Stimulated activated CD8-positive, alpha-beta memory T cell treated with anti-CD3 and anti-CD28 coated beads, Interleukin-2, amount 100 ng/mL, for 1 hour (primary cell): ENCODE measurements around the gene GBX1.

Experiments
- DNase-seq, 2 donors: peaks; one replicate each; pipeline ENCODE4 v3.0.0-alpha.2; 2020; ENCODE audit warnings: low read depth in 2 of 2

Gene GBX1

DNA sequence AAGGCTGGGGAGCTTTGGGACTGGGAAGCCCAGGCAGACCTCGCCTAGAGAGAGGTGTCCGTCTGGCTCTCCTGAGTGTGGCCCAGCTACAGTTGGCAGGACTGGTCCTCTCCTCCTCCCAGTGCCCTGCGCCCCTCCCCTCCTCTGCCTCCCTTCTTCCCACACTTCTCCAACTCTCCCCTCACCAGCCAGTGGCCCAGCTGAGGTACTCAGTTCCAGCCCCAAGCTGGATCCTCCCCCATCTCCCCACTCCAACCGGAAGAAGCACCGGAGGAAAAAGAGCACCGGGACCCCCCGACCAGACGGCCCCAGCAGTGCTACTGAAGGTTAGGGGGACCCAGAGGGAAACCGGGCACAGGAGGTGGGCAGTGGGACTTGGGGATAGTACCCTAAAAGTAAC lies 27.7 kb downstream of the GBX1 start:
- DNase-seq = no peak

DNA sequence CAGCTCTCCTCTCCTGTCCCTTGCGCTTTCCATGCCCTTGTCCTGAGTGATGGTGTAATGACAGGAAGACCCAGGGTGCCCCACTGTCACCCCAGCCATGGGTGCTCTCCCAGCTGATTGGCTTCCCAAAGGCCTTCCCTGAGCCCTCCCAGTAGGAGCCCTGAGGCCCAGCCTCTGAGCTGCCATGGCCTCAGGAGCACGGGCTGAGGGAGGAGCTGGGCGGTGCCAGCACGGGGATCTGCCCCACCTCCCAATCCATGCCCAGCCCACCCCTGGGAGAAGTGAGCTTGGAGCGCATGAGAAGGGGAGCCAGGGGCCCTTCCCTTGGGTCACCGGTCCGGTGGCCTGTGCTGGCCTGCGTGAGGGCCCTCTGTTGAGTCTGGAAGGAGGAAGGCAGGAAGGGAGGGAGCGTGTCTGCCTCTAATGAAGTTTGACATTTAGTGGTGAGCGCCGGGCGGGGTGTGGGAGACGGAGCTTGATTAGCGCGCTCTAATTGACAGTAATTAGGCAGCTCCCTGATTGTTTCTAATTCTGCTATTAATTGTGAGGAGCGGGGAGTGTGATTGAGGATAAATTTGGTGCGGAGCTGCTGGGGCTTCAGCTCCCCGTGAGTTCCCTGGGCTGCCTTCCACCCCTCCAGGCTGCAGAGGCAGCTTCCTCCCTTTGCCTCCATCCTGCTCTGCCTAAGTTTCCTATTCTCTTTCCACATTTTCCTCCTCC lies 28.3 kb downstream of the GBX1 start:
- no peak for DNase-seq

DNA sequence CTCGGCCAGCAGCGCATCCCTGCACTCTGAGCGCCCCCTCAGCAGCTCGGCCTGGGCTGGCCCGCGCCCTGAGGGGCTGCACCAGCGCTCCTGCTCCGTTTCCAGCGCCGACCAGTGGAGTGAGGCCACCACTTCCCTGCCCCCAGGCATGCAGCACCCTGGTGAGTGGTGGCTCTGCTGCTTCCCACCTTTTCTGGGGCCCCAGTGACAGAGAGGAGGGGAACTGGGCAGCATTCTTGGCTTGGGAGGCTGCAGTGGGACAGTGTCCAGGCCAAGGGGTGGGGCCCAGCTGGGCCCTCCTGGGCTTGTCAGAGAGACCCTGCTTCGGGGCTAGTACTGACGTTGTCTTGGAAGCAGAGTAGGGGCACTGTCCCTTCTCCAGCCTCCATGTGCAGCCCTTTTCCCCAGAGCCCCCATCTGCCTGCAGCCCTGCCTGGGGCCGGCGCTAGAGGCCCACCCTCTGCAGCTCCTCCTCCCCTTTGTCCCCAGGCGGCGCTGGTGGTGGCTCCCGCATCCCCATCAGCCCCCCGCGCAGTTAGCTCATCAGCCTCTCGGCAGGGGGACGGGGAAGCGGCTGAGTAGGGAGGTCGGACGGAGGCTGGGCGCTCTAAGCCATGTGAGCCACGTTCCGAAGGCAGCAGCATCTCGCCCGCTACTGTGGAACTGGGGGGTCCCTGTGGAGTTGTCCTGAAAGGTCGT lies 29.2 kb downstream of the GBX1 start:
- no peak for DNase-seq

DNA sequence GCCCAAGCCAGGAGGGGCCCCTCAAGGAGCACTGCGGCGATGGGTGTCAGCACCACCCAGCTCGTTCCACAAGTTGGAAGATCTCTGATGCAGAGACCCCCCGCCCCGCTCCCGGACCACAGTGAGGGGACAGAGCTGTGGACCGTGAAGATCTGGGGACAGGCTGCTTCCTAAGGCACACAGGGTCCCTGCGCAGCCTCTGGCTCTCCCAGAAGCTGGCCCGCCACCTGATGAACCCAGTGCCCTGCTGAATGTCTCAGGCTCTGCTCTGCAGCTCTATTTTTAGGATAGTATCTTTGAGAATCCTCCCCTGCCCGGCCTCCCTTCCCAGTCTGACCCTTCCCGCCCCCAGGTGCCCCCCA lies 29.7 kb downstream of the GBX1 start:
- DNase-seq = no peak

DNA sequence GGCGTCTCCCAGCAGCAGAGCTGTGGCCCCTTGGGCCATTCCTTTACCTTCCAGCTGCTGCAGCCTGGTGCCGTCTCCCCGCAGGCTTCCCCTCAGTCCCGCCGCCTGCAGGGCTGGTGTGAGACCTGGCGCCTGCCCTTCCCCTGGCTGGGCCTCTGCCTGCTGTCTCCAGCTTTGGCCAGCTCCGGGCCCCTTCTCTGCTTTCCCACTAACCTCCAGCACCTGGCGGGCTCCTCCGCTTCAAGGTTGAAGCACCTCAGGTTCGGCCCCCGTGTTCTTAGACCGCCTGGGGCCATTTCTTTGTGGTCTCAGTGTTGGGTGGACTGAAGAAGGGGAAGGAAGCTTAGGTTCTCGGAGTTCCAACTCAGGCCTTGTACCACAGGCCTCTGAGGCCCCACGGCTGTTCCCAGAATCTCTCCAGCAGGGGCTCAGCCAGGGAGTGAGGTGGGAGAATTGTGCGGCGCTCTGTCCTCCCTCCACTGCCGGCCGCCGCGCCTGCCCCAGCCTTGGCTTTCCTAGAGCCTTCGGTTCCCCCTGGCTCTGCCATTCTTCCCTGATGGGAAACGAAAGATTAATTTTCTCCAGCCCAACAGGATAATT lies 30.3 kb downstream of the GBX1 start:
- no peak for DNase-seq

DNA sequence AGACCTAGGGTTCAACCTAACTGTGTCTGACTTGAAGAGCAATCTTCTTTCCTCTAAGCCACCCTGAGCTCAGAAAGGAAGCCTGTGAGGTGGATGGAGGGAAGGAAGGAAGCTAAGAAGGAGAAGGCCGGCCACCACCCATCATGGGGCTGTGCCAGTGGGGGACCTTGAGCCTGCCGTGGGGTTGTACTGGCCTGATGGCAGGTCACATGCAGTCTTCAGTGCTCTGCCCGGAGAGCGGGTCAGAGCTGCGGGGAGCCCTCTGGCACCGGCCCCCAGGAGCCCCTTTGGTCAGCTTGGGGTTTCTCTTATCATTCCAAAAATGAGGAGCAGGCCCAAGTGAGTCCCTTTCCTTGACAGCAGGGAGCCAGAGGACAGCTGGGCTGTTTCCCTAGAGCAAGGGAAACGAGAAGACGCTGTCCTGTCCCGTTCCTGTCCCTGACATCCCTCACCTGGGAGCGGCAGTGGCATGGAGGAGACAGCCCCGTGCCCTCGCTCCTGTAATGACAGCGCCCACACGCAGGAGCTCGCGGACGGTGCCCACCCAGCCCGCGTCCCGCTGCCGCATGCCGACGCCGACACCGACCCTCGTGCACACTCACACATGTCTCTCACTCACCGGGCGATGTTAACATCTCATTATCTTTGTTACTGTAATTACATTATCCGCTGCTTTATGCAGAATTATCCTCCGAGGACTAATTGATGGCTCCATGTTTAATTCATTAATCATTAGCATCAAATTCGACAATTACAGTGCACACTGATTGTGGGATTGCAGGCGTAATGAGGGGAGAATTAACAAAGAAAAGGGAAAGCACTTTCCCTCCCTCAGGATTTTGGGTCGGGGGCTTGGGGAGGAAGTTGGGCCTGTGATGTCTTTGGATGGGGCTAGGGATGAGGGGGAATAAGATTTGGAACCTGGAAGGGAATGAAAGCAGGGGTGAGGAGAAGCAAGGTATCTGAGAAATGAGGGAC lies 31.3 kb downstream of the GBX1 start:
- DNase-seq = no peak

DNA sequence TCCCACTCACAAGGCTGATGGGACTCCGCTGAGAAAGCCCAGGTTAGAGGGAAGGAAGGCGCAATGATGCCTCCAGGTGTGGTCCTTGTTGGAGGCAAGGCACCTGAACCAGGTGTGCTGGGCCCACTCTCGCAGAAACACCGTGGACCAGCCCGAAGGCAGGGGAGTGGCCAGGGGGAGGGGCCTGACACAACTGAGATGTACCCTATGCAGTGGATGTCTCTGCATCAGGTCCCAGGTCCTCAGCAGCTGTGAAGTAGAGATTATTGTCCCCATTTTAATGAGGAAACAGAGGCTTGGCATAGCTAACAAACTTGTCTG lies 32.0 kb downstream of the GBX1 start:
- DNase-seq = no peak

DNA sequence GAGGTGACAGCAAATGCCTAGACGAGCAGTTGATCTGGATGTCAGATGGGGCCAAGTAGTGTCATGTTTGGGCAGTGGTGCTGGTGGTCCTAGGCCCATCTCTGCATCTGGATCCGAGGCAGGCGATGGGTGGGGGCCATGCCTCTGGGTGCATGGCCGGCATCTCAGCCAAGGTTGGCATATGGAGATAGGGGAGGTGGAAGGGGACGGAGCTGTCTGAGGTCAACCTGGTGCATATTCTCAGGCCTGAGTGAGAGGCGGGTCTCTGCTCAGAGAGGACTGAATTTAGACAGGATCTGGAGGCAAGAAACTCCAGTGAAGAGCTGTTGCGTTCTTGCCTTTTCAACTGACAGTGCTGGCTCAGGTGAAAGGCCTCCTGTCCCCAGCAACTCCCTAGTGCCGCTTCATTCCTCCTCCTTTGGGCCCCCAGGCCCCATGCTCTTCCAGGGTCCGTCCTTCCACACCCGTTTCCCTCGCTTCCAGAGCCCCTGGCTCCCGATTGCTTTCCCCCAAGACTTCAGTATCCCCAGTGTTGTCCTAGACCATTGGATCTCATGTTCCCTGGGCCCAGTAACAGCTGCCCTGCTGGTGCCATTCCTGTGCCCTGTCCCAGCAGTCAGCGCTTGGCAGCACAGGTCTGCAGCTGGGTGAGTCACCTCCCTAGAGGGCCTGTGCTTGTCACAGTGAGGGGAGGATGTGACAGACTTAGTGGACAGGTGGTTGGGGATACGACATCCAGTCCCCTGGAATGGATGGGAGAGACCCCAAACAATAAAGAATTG lies 32.6 kb downstream of the GBX1 start:
- DNase-seq = no peak

DNA sequence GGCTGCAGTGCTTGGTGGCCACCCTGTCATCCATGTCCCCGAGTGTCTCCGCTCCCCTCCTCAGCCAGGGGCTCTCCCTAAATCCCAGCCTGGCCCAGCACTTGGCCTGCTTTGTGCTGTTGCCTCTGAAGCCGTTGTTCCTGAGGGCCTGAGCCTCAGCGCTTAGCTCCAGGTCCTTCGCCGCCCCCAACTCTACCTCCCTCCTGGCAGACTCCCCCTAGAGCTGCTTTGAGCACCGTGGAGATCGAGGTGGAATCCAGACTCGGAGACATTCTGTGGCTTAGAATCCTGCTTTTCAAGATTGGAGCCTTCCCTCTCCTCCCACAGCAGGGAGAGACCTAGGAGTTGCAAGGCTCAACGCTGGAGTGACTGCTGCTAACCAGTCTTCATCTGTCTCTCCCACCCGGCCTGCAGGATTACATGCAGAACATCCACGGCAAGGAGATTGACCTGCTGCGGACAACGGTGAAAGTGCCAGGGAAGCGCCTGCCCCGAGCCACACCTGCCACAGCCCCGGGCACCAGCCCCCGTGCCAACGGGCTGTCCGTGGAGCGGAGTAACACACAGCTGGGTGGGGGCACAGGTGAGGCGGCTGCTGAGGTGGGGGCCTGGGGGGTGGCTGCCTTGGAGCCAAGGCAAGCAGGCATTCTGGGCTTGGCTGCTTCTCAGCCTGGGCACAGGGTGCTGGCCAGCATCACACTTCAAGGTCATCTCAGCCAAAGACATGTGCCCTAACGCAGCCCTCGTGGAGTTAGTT lies 33.3 kb downstream of the GBX1 start:
- DNase-seq = no peak

DNA sequence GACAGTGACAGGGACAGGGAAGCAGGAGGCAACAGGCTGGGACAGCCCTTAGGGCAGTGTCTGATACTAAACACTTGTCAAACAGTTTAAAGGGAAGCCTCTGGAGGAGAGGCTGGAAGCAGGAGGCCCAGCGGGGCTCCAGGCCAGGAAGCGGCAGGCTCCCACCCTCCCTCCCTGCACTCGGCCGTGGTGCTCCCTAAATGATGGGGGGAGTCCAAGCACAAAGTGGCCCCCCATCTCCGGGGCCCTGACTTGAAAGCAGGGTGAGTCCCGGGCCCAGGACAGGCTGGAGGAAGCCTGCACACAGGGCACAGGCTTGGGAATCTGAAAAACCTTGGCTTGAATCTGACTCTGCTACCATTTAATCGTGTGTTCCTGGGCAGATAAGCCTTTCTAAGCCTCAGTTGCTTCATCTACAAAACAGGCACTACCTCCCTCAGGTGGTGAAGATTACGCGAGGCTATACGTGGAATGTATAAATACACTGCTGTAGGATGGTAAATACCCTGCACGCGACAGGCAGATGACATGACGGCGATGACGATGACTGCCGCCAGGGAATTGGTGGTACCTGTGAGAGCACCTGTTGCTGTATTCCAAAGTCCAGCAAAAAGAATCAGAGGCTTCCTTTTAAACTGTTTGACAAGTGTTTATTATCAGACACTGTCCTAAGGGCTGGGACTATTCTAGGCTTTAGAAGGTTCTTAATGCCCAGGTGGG lies 34.1 kb downstream of the GBX1 start:
- no peak for DNase-seq

DNA sequence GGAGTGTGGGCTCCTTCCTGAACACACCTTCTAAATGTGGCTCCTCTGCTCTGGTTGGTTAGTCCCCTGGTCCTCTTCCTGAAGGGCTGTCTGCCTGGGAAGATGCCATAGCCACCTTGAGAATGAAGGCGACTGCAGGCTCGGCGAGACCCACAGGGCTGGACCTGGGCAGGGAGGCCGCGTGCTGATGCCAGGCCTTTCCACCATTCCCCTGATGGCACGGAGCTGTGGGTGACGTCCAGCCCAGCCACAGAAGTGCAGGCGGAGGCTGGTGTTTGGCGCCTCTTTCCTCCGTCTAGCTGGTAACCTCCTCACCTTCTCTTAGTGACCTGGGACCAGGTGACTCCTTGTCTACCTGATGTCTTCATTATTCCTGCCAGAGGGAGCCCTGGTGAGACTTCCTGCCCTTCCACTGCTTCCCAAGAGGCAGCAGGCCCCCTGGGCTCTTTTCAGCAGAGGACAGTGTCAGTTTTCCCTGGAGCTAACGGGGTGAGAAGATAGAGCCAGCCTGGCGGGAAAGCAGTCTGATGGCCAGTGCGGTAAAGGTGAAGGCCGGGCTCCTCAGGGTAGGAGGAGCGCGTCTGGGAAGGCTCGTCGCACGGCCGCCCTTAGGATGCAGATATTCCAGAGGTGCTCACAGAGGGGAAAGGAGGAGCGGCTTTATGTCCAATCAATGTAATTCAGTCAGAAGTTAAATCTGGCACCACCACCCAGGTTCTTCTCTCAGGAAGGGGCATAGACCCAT lies 34.9 kb downstream of the GBX1 start:
- DNase-seq = no peak

DNA sequence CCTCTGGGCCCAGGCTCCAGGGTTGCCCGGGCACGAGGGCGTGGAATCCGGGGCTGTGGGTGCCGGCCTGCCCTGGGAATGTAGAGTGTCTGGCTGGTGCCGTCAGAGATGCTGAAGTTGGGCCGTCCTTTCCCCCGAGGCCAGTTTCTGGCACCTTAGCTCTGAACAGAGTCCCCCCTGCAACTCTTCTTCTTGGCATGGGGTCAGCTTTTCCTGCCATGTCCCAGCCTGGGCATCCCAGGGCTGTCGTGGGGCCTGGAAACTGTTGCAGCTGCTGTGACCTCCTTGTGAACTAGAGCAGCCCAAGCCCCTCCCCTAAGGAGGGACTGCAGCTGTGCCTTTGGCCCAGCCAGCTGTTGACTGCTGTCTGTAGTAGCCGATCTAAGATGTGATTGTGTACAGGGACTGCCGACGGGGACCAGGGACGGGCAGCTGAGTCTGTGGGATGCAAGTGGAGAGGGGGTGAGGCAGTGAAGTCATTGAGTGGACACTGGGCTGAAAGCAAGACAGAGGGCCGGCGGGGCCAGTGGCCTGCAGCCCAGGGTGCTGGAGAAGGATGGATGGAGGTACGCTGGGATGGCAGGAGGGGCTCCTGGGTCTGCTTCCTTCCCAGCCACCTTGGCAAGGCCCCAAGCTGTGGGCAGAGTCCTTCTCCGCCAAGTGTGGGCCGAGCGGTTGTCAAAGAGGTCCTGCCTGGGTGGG lies 35.8 kb downstream of the GBX1 start:
- DNase-seq = no peak

DNA sequence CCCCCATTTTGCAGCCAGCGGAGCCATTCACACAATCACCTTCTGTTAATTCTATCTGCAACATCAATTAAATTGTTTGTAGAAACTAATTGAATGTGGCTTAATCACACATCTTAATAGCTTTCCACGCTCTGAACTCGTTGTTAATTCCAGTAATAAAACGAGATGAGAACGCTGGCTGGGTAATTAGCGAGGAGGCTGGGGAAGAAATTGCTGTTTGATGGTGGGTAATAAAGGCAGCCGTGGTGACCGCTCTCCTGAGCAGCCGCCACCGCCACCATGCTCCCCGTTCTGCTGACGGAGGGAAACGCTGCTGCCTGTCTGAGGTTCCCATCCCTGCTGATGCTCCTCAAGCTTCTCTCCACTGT lies 36.3 kb downstream of the GBX1 start:
- DNase-seq = no peak

DNA sequence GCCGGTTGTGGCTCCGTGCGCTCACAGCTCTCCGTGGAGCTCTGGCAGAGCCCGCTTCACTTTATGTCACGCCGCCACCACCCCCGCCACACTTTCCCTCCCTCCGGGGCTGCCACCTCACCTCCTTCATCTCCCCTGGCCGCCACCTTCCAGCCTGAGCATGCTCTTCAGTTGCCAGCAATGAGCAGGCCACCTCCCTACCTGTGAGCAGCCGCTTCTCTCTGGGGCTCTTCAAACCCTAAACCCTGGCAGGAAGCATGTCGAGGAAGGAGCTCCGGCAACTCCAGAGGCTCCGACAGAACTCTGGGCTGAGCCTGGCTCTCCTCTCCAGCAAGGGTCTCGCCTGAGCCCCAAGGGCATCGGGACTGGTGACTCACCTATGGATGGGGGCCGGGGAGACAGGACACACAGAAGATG lies 36.7 kb downstream of the GBX1 start:
- no peak for DNase-seq

DNA sequence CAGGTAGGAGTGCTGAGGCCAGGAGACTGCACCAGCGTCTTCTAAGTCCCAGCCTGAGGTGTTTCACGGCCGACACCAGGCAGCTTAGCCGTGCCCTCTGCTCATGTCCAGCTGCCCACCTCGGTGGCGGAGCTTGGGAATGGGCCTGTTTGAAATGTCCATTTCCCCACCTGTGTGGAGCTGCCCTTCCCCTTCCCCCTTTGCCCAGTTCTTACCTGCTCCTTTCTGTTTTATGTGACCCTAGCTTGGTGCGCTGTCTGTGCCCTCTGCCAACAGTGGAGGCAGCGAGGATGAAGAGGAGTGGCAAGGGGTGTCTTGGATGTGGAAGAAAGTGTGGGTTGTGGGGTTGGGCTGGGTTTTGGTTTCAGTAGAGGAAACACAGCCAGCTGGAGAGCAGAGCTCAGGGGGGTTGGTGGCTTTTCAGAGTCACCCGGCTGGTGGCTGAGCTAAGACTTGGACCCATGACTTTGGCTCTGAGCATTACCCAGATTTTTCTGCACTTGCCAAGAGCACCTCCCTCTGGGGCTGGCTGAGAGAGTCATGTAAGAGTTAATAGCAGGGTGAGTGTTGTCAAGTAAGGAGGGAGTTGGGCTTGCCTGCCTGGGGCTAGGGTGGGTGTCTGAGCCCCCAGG lies 37.4 kb downstream of the GBX1 start:
- no peak for DNase-seq

DNA sequence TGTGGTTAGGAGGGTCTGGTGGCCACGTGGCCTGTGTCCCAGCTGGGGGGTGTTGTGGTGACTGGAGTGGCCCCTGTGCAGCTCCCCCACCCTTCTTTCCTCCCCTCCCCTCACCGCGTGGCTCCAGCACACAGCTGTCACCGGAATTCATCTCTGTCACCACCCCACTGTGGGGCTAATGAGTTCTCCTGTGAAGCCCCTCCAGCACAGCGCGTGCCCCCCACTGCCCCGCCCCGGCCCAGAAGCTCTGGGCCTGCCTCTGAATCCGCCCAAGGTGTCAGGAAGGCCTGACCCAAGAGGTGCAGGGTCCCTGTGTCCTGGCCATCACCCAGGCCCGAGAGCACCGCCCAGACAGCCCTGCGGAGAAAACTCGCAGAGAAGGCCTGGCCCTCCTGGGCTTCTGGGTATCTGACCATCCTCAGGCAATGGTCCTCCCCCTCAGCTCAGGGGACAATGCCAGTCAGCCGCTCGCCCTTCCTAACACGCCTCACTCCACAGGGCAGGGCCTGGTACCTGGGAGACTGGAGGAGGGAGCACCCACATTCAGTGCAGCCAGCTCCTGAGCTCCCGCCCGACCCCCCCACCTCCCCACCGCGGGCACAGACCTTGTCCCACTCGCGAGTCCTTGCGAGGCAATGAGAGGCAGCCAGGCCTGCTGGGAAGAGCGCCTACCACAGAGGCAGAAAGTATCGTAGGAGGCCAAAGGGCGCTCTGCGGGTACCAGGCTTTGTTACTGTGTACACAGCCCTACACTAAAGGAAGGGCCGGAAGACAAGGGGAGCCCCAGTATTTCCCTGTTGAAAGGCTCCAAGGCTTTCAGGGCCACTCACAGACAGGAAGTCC lies 38.2 kb downstream of the GBX1 start:
- no peak for DNase-seq

DNA sequence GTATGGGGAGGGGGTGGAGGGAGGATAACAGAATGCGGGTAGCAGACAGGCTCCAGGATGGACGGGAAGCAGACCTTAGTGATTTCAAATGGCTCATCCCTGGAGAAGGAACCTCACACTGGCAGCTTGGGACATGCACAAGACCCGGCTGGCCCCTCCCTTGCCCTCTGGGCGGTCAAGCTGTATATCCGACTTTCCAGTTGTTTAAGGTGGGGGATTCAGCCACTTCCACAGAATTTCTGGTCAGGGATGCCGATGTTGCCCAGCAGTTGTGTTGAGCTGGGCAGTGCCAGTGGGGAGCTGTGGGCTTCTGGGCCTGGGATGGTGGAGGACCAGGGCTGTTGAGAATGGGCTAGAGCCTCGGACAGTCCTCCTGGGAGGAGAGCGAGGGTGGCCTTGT lies 38.8 kb downstream of the GBX1 start:
- DNase-seq = no peak
